SW 1271 (cell line): Measurements from ENCODE around the gene AOC1.
"Not testable (repeated sequence)": the region's sequence is repeated elsewhere in the genome, so short reads cannot be mapped to it uniquely, and the experiment has no call there.

ENCODE experiments used
- DNase-seq, 2 experiments: peaks; one replicate each; lab custom pipeline; 2025; lab: John Stamatoyannopoulos, UW

AOC1 gene

GRCh38 chr7:150852371-150852905 is at the start of gene AOC1:
AOC1 (plus strand) TSS chr7:150852517; CDS start chr7:150856471, 3,954 bp downstream.
- DNase-seq, result no peak

- DNase-seq, result no peak
These were observed 49.0 kb upstream of the AOC1 start for GRCh38 chr7:150803161-150803860.

- no peak for DNase-seq
These were observed 47.5 kb upstream of the AOC1 start for GRCh38 chr7:150804802-150805201.

GRCh38 chr7:150805864-150806263 is 46.5 kb upstream of the AOC1 start:
- no peak for DNase-seq

GRCh38 chr7:150806454-150806853 is 45.9 kb upstream of the AOC1 start:
- no peak for DNase-seq

GRCh38 chr7:150806863-150807262 is 45.5 kb upstream of the AOC1 start:
- no peak for DNase-seq

- not testable (repeated sequence) for DNase-seq
These were observed 44.5 kb upstream of the AOC1 start for GRCh38 chr7:150807616-150808438.

- DNase-seq, result no peak
These were observed 37.9 kb upstream of the AOC1 start for GRCh38 chr7:150814328-150815001.

GRCh38 chr7:150818971-150819370 is 33.3 kb upstream of the AOC1 start:
- DNase-seq, result no peak

GRCh38 chr7:150820148-150820547 is 32.2 kb upstream of the AOC1 start:
- no peak for DNase-seq

- no peak for DNase-seq
These were observed 31.6 kb upstream of the AOC1 start for GRCh38 chr7:150820578-150821198.

- DNase-seq, result no peak
These were observed 29.3 kb upstream of the AOC1 start for GRCh38 chr7:150823043-150823442.

GRCh38 chr7:150823484-150824126 is 28.7 kb upstream of the AOC1 start:
- DNase-seq, result no peak

- no peak for DNase-seq
These were observed 27.7 kb upstream of the AOC1 start for GRCh38 chr7:150824379-150825177.

- DNase-seq, result no peak
These were observed 26.1 kb upstream of the AOC1 start for GRCh38 chr7:150826061-150826849.

GRCh38 chr7:150828384-150828783 is 23.9 kb upstream of the AOC1 start:
- DNase-seq, result no peak

- no peak for DNase-seq
These were observed 22.9 kb upstream of the AOC1 start for GRCh38 chr7:150829426-150829825.

GRCh38 chr7:150830937-150831336 is 21.4 kb upstream of the AOC1 start:
- no peak for DNase-seq

GRCh38 chr7:150831851-150832250 is 20.5 kb upstream of the AOC1 start:
- no peak for DNase-seq

GRCh38 chr7:150835019-150835418 is 17.3 kb upstream of the AOC1 start:
- DNase-seq, result no peak
